H1 (cell line): ENCODE measurements around the gene OLFML2A. TPM values are rescaled to one million over a fixed set of nuclear protein-coding genes. Genes with fewer than 3 reads are reported as not detected.

Experiments
- CTCF ChIA-PET: fragments of 300-600 bp; sonication (Branson Sonifier 250); formaldehyde crosslinking; loops from one replicate; lab custom pipeline; 2021; ENCODE audit not compliant: partially characterized antibody; lab: Charles Lee
- POLR2A ChIA-PET: fragments of 300-600 bp; sonication (Branson Sonifier 250); formaldehyde crosslinking; loops from one replicate; lab custom pipeline; 2021; ENCODE audit warnings: inconsistent platforms; ENCODE audit not compliant: partially characterized antibody; lab: Charles Lee
- DNase-seq, 2 experiments: peaks; one replicate each; pipeline versions ENCODE4 v3.0.0 to v3.0.0-alpha.2; 2010 to 2022; ENCODE audit warnings: low spot score in 2 of 2, low read depth in 1 of 2, mixed read lengths in 1 of 2
- FAIRE-seq: peaks from 2 replicates; lab custom pipeline; 2011; peaks lifted over from hg19 to GRCh38; lab: Jason Lieb, UNC
- H2AFZ ChIP-seq: 2 replicates; pipeline ENCODE4 v1.8.1; 2012; ENCODE audit warnings: low read length, inconsistent platforms
- H2AK5ac ChIP-seq: 2 replicates; pipeline ENCODE4 v1.6.1; 2013; ENCODE audit warnings: low read depth, low read length
- H2BK120ac ChIP-seq: replicated peaks from 2 replicates; pipeline ENCODE3; 2013; ENCODE audit warnings: low read depth, low read length, inconsistent platforms
- H2BK12ac ChIP-seq: 2 replicates; pipeline ENCODE4 v1.6.1; 2013; ENCODE audit warnings: low read depth, low read length
- H2BK15ac ChIP-seq: 2 replicates; pipeline ENCODE4 v1.6.1; 2013; ENCODE audit warnings: low read length
- H2BK20ac ChIP-seq: 2 replicates; pipeline ENCODE4 v1.6.1; 2013; ENCODE audit warnings: low read length
- H2BK5ac ChIP-seq: 2 replicates; pipeline ENCODE4 v1.6.1; 2013; ENCODE audit warnings: low read depth, low read length
- H3K14ac ChIP-seq: 2 replicates; pipeline ENCODE4 v1.6.1; 2013; ENCODE audit warnings: inconsistent platforms; ENCODE audit not compliant: insufficient read length
- H3K18ac ChIP-seq: 2 replicates; pipeline ENCODE4 v1.6.1; 2013; ENCODE audit warnings: low read length; ENCODE audit errors: extremely low read depth
- H3K23ac ChIP-seq: 2 replicates; pipeline ENCODE4 v1.6.1; 2013; ENCODE audit warnings: inconsistent platforms; ENCODE audit not compliant: insufficient read length
- H3K23me2 ChIP-seq: 2 replicates; pipeline ENCODE4 v1.6.1; 2013; ENCODE audit warnings: low read depth, low read length
- H3K27ac ChIP-seq: 2 replicates; pipeline ENCODE4 v1.6.1; 2011; ENCODE audit warnings: low read depth, low read length, inconsistent platforms
- H3K27me3 ChIP-seq, 4 experiments: replicated peaks in 1 of 4; 1 replicate in 1 of 4; 2 replicates in 3 of 4; pipeline versions ENCODE4 v1.6.1 to v1.8.1; 2011 to 2013; ENCODE audit warnings: low read length in 3 of 4, mild to moderate bottlenecking in 3 of 4, inconsistent platforms in 2 of 4, mixed read lengths in 2 of 4, moderate library complexity in 1 of 4; ENCODE audit not compliant: control insufficient read depth in 3 of 4, insufficient read depth in 3 of 4; ENCODE audit errors: extremely low read depth in 1 of 4
- H3K36me3 ChIP-seq, 4 experiments: 2 replicates each; pipeline versions ENCODE4 v1.6.1 to v1.8.1; 2011 to 2013; ENCODE audit warnings: mild to moderate bottlenecking in 4 of 4, low read length in 3 of 4, moderate library complexity in 2 of 4, control low read depth in 1 of 4, inconsistent platforms in 1 of 4; ENCODE audit not compliant: insufficient read depth in 4 of 4, control insufficient read depth in 2 of 4
- H3K4ac ChIP-seq: replicated peaks from 2 replicates; pipeline ENCODE3; 2013; ENCODE audit warnings: low read length, low read depth, mixed read lengths, inconsistent platforms; ENCODE audit not compliant: insufficient read length
- H3K4me1 ChIP-seq, 4 experiments: replicated peaks in 1 of 4; 1 replicate in 1 of 4; 2 replicates in 3 of 4; pipeline versions ENCODE4 v1.6.1 to v1.8.1; 2011 to 2013; ENCODE audit warnings: low read length in 3 of 4, inconsistent platforms in 2 of 4, mixed read lengths in 1 of 4; ENCODE audit not compliant: insufficient read depth in 4 of 4, control insufficient read depth in 3 of 4
- H3K4me2 ChIP-seq, 2 experiments: 2 replicates each; pipeline versions ENCODE4 v1.6.1 to v1.8.1; 2011 to 2013; ENCODE audit warnings: low read depth in 2 of 2, low read length in 2 of 2, control low read depth in 1 of 2, inconsistent platforms in 1 of 2, mild to moderate bottlenecking in 1 of 2; ENCODE audit not compliant: insufficient read depth in 1 of 2
- H3K4me3 ChIP-seq, 4 experiments: fragments of 200-600, 300-600 bp in 1 of 4; sonication (generic), shearing (Covaris generic), sonication (Bioruptor Twin) in 1 of 4; 2 replicates each; pipeline versions ENCODE4 v1.5.1 to v1.8.1; 2011 to 2016; ENCODE audit warnings: low read length in 4 of 4, low read depth in 3 of 4, control low read depth in 2 of 4, inconsistent platforms in 2 of 4, mild to moderate bottlenecking in 2 of 4, mixed read lengths in 1 of 4, moderate library complexity in 1 of 4; ENCODE audit not compliant: insufficient read depth in 2 of 4; ENCODE audit errors: extremely low read depth in 1 of 4
- H3K56ac ChIP-seq: replicated peaks from 2 replicates; pipeline ENCODE3; 2013; ENCODE audit warnings: low read depth, mild to moderate bottlenecking, mixed read lengths, low read length, inconsistent platforms; ENCODE audit not compliant: insufficient read length
- H3K79me1 ChIP-seq: 2 replicates; pipeline ENCODE4 v1.6.1; 2013; ENCODE audit warnings: low read depth, low read length, control low read depth
- H3K79me2 ChIP-seq, 2 experiments: 2 replicates each; pipeline versions ENCODE4 v1.6.1 to v1.8.1; 2012 to 2013; ENCODE audit warnings: low read length in 2 of 2, mild to moderate bottlenecking in 2 of 2, inconsistent platforms in 1 of 2; ENCODE audit not compliant: insufficient read depth in 2 of 2, control insufficient read depth in 1 of 2
- H3K9ac ChIP-seq, 4 experiments: replicated peaks in 1 of 4; 1 replicate in 1 of 4; 2 replicates in 3 of 4; pipeline versions ENCODE4 v1.6.1 to v1.8.1; 2011 to 2013; ENCODE audit warnings: low read depth in 3 of 4, low read length in 3 of 4, control low read depth in 2 of 4, mild to moderate bottlenecking in 2 of 4, moderate library complexity in 2 of 4, inconsistent platforms in 1 of 4; ENCODE audit errors: extremely low read depth in 1 of 4
- H3K9me3 ChIP-seq, 2 experiments: 2 replicates each; pipeline versions ENCODE4 v1.6.1 to v1.8.1; 2012 to 2013; ENCODE audit warnings: mild to moderate bottlenecking in 2 of 2, moderate library complexity in 2 of 2, control low read depth in 1 of 2, inconsistent platforms in 1 of 2, low read depth in 1 of 2, low read length in 1 of 2, mixed read lengths in 1 of 2; ENCODE audit not compliant: insufficient read depth in 2 of 2
- H4K20me1 ChIP-seq, 2 experiments: replicated peaks in 1 of 2; 2 replicates each; pipeline versions ENCODE3 to v1.8.1; 2011 to 2013; ENCODE audit warnings: inconsistent platforms in 2 of 2, low read length in 2 of 2, mild to moderate bottlenecking in 1 of 2; ENCODE audit not compliant: insufficient read depth in 2 of 2, control insufficient read depth in 1 of 2
- H4K5ac ChIP-seq: 2 replicates; pipeline ENCODE4 v1.6.1; 2013; ENCODE audit warnings: low read length, low read depth, mixed read lengths, inconsistent platforms; ENCODE audit not compliant: insufficient read length
- H4K8ac ChIP-seq: 2 replicates; pipeline ENCODE4 v1.8.0; 2013; ENCODE audit warnings: mild to moderate bottlenecking, moderate library complexity, low read length, inconsistent platforms; ENCODE audit not compliant: insufficient read depth; ENCODE audit errors: extremely low read depth
- H4K91ac ChIP-seq: replicated peaks from 2 replicates; pipeline ENCODE3; 2013; ENCODE audit warnings: low read length, mixed read lengths, inconsistent platforms; ENCODE audit not compliant: insufficient read length
- CTCF ChIP-seq, 3 experiments: IDR thresholded peaks; 1 replicate in 2 of 3; 2 replicates in 1 of 3; pipeline versions ENCODE4 v1.5.1 to v1.6.1; 2011; ENCODE audit warnings: low read length in 3 of 3, mild to moderate bottlenecking in 3 of 3, inconsistent platforms in 2 of 3, low read depth in 1 of 3, moderate library complexity in 1 of 3; ENCODE audit not compliant: insufficient read depth in 1 of 3; ENCODE audit errors: control extremely low read depth in 1 of 3
- EZH2 ChIP-seq: fragments of 200-600 bp; sonication (generic); IDR thresholded peaks from 2 replicates; pipeline ENCODE4 v1.7.1; 2012; ENCODE audit warnings: low read depth, mild to moderate bottlenecking, moderate library complexity, low read length, inconsistent platforms; ENCODE audit not compliant: severe bottlenecking
- HDAC6 ChIP-seq: IDR thresholded peaks from one replicate; pipeline ENCODE4 v1.7.1; 2012; ENCODE audit warnings: low read depth, mild to moderate bottlenecking, inconsistent platforms, low read length, moderate library complexity
- JUND ChIP-seq: IDR thresholded peaks from 2 replicates; pipeline ENCODE4 v1.6.1; 2011; ENCODE audit warnings: mild to moderate bottlenecking, improper control_type of control experiment, low read length
- MAFK ChIP-seq: IDR thresholded peaks from 2 replicates; pipeline ENCODE4 v1.6.1; 2012; ENCODE audit warnings: low read depth, mild to moderate bottlenecking, improper control_type of control experiment, low read length
- PHF8 ChIP-seq: fragments of 200-600 bp; sonication (generic); conservative IDR thresholded peaks from 2 replicates; pipeline ENCODE4 v1.7.1; 2012; ENCODE audit warnings: low read depth, mild to moderate bottlenecking, inconsistent platforms, low read length, moderate library complexity
- SIN3A ChIP-seq, 2 experiments: IDR thresholded peaks in 1 of 2; conservative IDR thresholded peaks in 1 of 2; 2 replicates each; pipeline ENCODE4 v1.6.1; 2011 to 2012; ENCODE audit warnings: low read length in 2 of 2, improper control_type of control experiment in 1 of 2, low read depth in 1 of 2, mild to moderate bottlenecking in 1 of 2
- TAF1 ChIP-seq: IDR thresholded peaks from 2 replicates; pipeline ENCODE4 v1.6.1; 2011; ENCODE audit warnings: mild to moderate bottlenecking, low read depth, low read length
- WGBS, 2 experiments: shearing (Covaris generic) in 1 of 2; methylation state at CpG; one replicate each; pipeline versions ENCODE4 v1.1.6 to v1.1.7; 2013 to 2015; ENCODE audit warnings: low lambda C conversion rate in 2 of 2, mixed read lengths in 2 of 2, inconsistent platforms in 1 of 2, low coverage in 1 of 2, missing lambda C conversion rate in 1 of 2; ENCODE audit not compliant: insufficient replicate concordance in 2 of 2, insufficient coverage in 1 of 2, insufficient read length in 1 of 2; ENCODE audit errors: extremely low coverage in 1 of 2, missing lambda C conversion rate in 1 of 2; 5-methylcytosine and 5-hydroxymethylcytosine counted together
- polyA plus RNA-seq, 7 experiments: library from polyadenylated mRNA; depleted of rRNA in 3 of 7; stranded (reverse) in 5 of 7; unstranded in 2 of 7; fragments of >200 nt in 5 of 7; fragments of 200-250 nt in 2 of 7; gene quantifications; 1 replicate in 5 of 7; 2 replicates in 1 of 7; 4 replicates in 1 of 7; pipeline versions ENCODE4 v1.2.1 to v1.2.3, GENCODE V29; 2011 to 2013; ENCODE audit warnings: missing spikeins in 2 of 7, mixed read lengths in 2 of 7
- total RNA-seq: library from RNA; stranded (reverse); fragmentation: NEBNext Ultra II Directional; extraction: Animal tissue kit (Norgen Biotek cat#: 25700); gene quantifications from 2 replicates; pipeline ENCODE4 v1.2.1, GENCODE V29; 2021

The OLFML2A gene
- total and polyA plus RNA-seq, 2 of the 8 experiments (the other 6 are each of a cell fraction or from before 2014, with no cell fraction given), result 7.8 to 11.5 TPM

- H3K36me3 ChIP-seq, result peaks cover 5 to 9% (median 7%) of the 10 kb centered on the region in 4 experiments; a peak in 6 of 8 replicates
- H2BK15ac ChIP-seq, result no peak overlapping the region
- H2AK5ac ChIP-seq, result no peak overlapping the region
- ChIA-PET CTCF (interaction anchor here (0.9 to 4.3 kb wide), 10 partner anchors 8 to 179 kb away, joined by 3 to 20 read pairs (median 4); no protein-coding TSS in a partner anchor), POLR2A (interaction anchor here (0.9 to 1.7 kb wide), 2 partner anchors 9 to 122 kb away, joined by 4 to 7 read pairs; no protein-coding TSS in a partner anchor)
- H3K23me2 ChIP-seq, result no peaks in the 10 kb centered on the region
- H4K20me1 ChIP-seq, result peaks cover 2 to 4% of the 10 kb centered on the region in 2 experiments
- no peak for DNase-seq
- H3K79me2 ChIP-seq, result peaks cover 0 to 64% of the 10 kb centered on the region in 2 experiments; a peak in 3 of 4 replicates
- H3K9ac ChIP-seq, result no peak overlapping the region
- peak overlapping the region; percentile 10; the same call in 1 of the 2 replicates for H2BK12ac ChIP-seq
- no peak overlapping the region for H4K5ac ChIP-seq
- H4K91ac ChIP-seq, result no peak overlapping the region
- H3K79me1 ChIP-seq, result no peaks in the 10 kb centered on the region
- H3K4me3 ChIP-seq, result no peak overlapping the region
- H3K4me2 ChIP-seq, result peak overlapping the region in 1 of 2 experiments; percentile 27; a peak in 1 of 4 replicates
- no peak overlapping the region for H2AFZ ChIP-seq
- no peak for FAIRE-seq
- WGBS, 2 experiments, result 84% methylated on average over 14 of the region's 14 CpGs; no CpG with 5 or more reads in 1 of the 2 experiments
- H3K56ac ChIP-seq, result no peak overlapping the region
- H2BK120ac ChIP-seq, result no peak overlapping the region
- H3K4me1 ChIP-seq, result peaks cover 6 to 19% (median 9%) of the 10 kb centered on the region in 4 experiments; a peak in 6 of 7 replicates
- no peak overlapping the region for H4K8ac ChIP-seq
- H3K23ac ChIP-seq, result no peak overlapping the region
- H3K27me3 ChIP-seq, result no peaks in the 10 kb centered on the region
- H2BK20ac ChIP-seq, result no peak overlapping the region
- no peak overlapping the region for H3K14ac ChIP-seq
- H3K9me3 ChIP-seq, result no peaks in the 10 kb centered on the region
- H3K18ac ChIP-seq, result no peak overlapping the region
- 0 out of 2 replicates have a peak overlapping the region, but pooled peaks have one; percentile 12 for H2BK5ac ChIP-seq
- no peak overlapping the region for H3K4ac ChIP-seq
- peak overlapping the region; percentile 12; the same call in 1 of the 2 replicates for H3K27ac ChIP-seq
- TF ChIP-seq SIN3A (conservative IDR thresholded peaks at IDR 0.05 in 1 of 2, IDR thresholded peaks at IDR 0.05 in 1 of 2; ENCODE audit: low read depth in 1 of 2, low read length in 2 of 2), result no peak
- no peak for TF ChIP-seq MAFK
- no peak for TF ChIP-seq CTCF (IDR thresholded peaks at IDR 0.05; ENCODE audit: control extremely low read depth in 1 of 3, insufficient read depth in 1 of 3, low read depth in 1 of 3, low read length in 3 of 3)
- no peak for TF ChIP-seq EZH2
- no peak for TF ChIP-seq HDAC6
- TF ChIP-seq TAF1, result no peak
- no peak for TF ChIP-seq PHF8
- no peak for TF ChIP-seq JUND
These were observed 42.8 kb upstream of the OLFML2A start for GRCh38 chr9:124733964-124734740.
